ENCODE results near the gene MMP2. TPM values are rescaled to one million over a fixed set of nuclear protein-coding genes. Genes with fewer than 3 reads are reported as not detected.

The MMP2 gene
- total and polyA plus RNA-seq, 2 experiments from 2014 or later: 25.6 to 43.8 TPM

- H3F3A ChIP-seq (replicated peaks; ENCODE audit: low read depth): no peaks in the 10 kb centered on the region
- H3K4me3 Mint-ChIP-seq: no peak overlapping the region
- no peak overlapping the region for H2AFZ ChIP-seq
- H3K27me3 ChIP-seq (ENCODE audit: insufficient read depth): peaks cover 14% of the 10 kb centered on the region; the same call in 1 of the 2 replicates
- no peak overlapping the region for H3K4me3 ChIP-seq
- ATAC-seq: no peak; the same call in 1 of the 3 replicates
- no peaks in the 10 kb centered on the region for H3K79me2 ChIP-seq (replicated peaks; ENCODE audit: insufficient read depth)
- peaks cover 15% of the 10 kb centered on the region for H3K4me1 Mint-ChIP-seq
- H3K27ac ChIP-seq (ENCODE audit: low read depth): no peak overlapping the region
- no peaks in the 10 kb centered on the region; the same call in 2 of the 3 replicates for H3K9me3 Mint-ChIP-seq
- TF ChIP-seq POLR2AphosphoS5 (IDR thresholded peaks at IDR 0.05; ENCODE audit: low read depth) (no peak), REST (IDR thresholded peaks at IDR 0.05; ENCODE audit: unreplicated experiment) (no peak), ETS1 (IDR thresholded peaks at IDR 0.05) (no peak), STAT1 (IDR thresholded peaks at IDR 0.05; ENCODE audit: unreplicated experiment) (no peak), JUNB (IDR thresholded peaks at IDR 0.05; ENCODE audit: unreplicated experiment) (no peak), ZNF114 (CRISPR knock-in tag; IDR thresholded peaks at IDR 0.05) (no peak), CTCF (conservative IDR thresholded peaks at IDR 0.05; ENCODE audit: low read depth in 2 of 2) (no peak), CREB1 (CRISPR knock-in tag; IDR thresholded peaks at IDR 0.05; ENCODE audit: low read depth) (no peak), ZNF331 (CRISPR knock-in tag; IDR thresholded peaks at IDR 0.05; ENCODE audit: low read depth) (no peak), EZH2 (IDR thresholded peaks at IDR 0.05; ENCODE audit: low read depth, unreplicated experiment) (no peak), NANOG (IDR thresholded peaks at IDR 0.05; ENCODE audit: borderline replicate concordance) (no peak), EZH2phosphoT487 (IDR thresholded peaks at IDR 0.05; ENCODE audit: unreplicated experiment) (no peak), ZNF462 (CRISPR knock-in tag; IDR thresholded peaks at IDR 0.05) (no peak)
- H3K36me3 ChIP-seq (ENCODE audit: insufficient read depth): no peaks in the 10 kb centered on the region
- H3K9me2 ChIP-seq (ENCODE audit: insufficient read depth): no peaks in the 10 kb centered on the region
- peaks cover 8% of the 10 kb centered on the region; the same call in 1 of the 2 replicates for H3K4me1 ChIP-seq (ENCODE audit: insufficient read depth)
- no peaks in the 10 kb centered on the region for H4K20me1 ChIP-seq (replicated peaks; ENCODE audit: insufficient read depth)
- no peak overlapping the region for H3K27ac Mint-ChIP-seq
- H3K4me2 ChIP-seq: no peak overlapping the region
- DNase-seq (ENCODE audit: low spot score): no peak
- no peaks in the 10 kb centered on the region; the same call in 2 of the 3 replicates for H3K36me3 Mint-ChIP-seq (ENCODE audit: low read depth)
- H3K27me3 Mint-ChIP-seq (ENCODE audit: insufficient read depth, low read depth, poor library complexity): peaks cover 11% of the 10 kb centered on the region
Observed at GRCh38 chr16:55470533-55471371, 8.2 kb upstream of the MMP2 start.

All from GM23338 (cell line).